GM19240 (cell line): ENCODE results near the gene TEX53.

Experiments used
- DNase-seq: peaks from one replicate; pipeline ENCODE4 v3.0.0; 2011; ENCODE audit warnings: low spot score; ENCODE audit not compliant: insufficient read length

Gene TEX53

GRCh38 chr9:114657705-114658104 lies at the start of gene TEX53:
TSS of gene TEX53 (minus strand) at chr9:114657805. CDS start at chr9:114657774, 31 bp downstream.
- DNase-seq, result no peak

- no peak for DNase-seq
Observed at GRCh38 chr9:114706711-114707110, 49.1 kb upstream of the TEX53 start.

- no peak for DNase-seq
Observed at GRCh38 chr9:114701988-114702387, 44.4 kb upstream of the TEX53 start.

DNA sequence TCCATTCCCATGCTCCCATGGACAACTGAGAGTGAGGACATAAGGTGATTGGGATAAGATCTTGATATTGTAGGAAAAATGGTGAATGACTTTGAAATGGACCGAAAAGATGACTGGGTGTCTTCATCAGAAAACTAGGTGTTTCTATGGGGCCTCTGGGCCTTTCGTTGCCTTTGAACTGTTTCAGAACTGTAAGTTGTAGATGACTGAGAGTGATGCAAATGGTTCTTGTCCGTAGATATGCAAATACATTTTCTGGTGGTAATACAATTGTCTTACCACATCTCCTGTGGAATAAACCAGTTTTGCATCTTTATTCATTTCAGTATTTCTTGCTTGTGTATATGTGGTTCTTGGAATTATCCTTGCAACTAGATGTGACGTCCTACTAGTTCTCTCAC lies 40.3 kb upstream of the TEX53 start:
- DNase-seq, result peak; percentile 30

- peak; percentile 37 for DNase-seq
Observed at GRCh38 chr9:114696814-114697544, 39.4 kb upstream of the TEX53 start.

GRCh38 chr9:114695948-114696347 lies 38.3 kb upstream of the TEX53 start:
- DNase-seq, result no peak

GRCh38 chr9:114694719-114695269 lies 37.2 kb upstream of the TEX53 start:
- DNase-seq, result no peak

DNA sequence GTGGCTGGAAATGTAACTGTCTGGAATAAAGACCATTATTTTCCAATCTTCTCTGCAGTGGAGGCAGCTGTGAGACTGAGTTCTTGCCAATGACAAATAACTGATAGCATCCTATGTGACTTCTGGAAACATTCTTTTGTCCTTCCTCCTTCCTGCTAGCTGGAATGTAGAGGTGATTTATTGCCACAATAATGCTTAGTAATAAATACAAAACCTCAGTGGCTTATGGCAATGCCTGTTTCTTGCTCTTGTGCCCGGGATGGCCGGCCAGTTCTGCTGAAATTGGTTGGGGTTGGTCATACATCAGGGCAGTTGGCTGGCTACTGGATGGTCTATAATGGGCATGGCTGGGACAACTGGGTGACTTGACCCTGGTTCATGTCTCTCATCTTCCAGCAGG lies 36.5 kb upstream of the TEX53 start:
- no peak for DNase-seq

DNA sequence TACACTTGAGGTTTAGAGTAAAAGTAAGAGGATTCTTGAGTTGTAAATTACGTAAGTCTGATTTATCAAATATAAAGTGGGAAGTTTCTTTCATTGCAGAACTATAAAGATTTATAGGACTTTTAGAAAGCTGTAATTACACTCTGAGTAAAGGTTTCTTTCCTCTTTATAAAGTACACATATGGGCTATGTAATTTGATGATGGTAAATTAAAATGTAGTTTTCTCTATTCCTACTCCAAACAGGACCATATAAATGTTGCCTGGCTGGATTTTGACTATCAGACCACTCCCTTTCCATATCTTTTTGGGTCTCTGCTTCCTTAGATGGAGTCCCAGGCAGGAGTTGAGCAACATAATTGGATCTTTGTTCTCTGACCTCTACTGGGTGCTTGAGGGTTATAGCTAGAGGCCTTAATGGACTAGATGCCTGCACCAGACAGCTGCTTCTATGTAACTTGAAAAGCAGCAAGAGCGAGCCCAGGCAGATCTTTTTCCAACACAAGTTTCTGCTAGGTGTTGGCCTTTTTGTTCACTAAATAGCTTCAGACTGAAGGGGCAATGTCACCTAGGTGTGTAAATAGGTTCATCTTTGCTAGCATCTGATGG lies 35.7 kb upstream of the TEX53 start:
- DNase-seq, result no peak

DNA sequence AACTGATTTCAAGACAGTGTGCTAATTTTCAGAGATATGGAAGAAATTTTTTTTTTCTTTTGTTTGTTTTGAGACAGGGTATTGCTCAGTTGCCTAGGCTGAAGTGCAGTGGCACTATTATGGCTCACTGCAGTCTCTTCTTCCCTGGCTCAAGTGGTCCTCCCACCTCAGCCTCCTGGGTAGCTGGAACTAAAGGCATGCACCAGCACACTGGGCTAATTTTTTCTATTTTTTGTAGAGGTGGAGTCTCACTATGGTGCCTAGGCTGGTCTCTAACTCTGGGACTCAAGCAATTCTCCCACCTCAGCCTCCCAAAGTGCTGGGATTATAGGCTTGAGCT lies 34.3 kb upstream of the TEX53 start:
- DNase-seq, result no peak

DNA sequence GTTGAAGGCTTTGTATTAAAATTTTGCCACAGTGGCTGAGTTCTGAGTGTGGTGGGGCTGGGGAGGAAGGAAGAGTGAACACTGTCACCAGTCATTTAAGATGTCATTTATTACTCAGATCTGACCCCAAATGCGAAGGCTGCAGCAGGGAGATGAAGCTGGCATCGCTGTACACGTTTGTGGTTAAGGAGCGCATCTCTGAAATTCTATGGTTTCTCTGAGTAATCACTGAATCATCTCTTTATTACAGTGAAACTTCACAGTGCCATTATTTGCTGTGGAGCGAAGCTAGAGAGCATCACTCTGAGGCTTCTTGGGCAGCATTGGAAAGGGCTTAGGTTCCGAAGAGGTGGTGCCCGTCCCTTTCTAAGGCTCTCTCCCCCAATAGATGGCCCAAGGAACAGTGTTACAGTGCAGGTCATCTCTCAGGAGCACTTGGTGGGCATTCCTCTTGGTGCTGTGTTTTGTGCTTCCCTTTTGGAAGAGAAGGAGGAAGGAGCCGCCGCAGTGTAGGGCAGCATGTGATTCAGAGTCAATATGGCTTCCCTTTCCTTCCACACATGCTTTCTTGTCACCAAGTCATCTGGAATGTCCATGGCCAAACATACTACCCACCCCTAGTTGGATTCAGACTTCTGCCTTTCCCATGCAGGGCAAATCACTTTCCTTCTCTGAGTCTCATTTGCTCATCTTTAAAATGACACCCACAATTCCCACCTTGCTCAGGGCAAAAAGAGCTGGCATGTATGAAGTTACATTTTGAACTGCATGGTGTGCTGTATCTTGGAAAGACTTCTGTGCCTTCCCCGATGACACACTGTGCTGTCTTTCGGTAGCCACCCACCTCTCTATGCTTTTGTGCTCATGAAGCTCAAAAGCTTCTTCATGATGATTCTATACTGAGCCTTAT lies 33.7 kb upstream of the TEX53 start:
- no peak for DNase-seq

GRCh38 chr9:114690308-114690707 lies 32.7 kb upstream of the TEX53 start:
- no peak for DNase-seq

GRCh38 chr9:114689813-114690212 lies 32.2 kb upstream of the TEX53 start:
- no peak for DNase-seq

GRCh38 chr9:114688909-114689610 lies 31.5 kb upstream of the TEX53 start:
- no peak for DNase-seq

GRCh38 chr9:114688379-114688778 lies 30.8 kb upstream of the TEX53 start:
- no peak for DNase-seq

DNA sequence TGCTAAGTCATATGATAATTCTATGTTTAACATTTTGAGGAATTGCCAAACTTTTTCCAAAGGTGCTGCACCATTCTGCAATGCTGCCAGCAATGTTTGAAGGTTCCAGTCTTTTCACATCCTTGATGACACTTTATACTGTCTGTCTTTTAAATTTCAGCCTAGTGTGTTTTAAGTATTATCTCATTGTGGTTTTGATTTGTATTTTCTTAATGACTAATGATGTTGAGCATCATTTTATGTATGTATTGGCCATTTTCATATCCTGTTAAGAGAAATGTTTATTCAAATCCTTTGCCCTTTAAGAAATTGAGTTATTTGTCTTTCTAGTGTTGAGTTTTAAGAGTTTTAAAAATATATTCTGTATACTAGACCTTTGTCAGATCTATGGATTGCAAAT lies 29.4 kb upstream of the TEX53 start:
- DNase-seq, result no peak

DNA sequence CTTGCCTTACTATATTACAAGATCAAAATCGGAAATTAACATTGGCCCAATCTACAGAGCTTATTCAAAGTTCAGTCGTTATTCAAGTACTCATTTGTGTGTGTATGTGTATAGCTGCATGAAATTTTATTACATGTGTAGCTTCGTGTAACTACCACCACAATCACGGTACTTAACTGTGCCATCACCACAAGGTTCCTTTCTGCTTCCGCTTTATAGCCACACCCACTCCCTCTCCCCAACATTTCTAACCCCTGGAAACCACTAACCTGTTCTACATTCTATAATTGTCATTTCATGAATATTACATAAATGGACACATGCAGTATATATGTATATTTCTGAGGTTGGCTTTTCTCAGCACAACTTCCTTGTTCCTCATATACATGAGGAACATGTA lies 28.3 kb upstream of the TEX53 start:
- no peak for DNase-seq

DNA sequence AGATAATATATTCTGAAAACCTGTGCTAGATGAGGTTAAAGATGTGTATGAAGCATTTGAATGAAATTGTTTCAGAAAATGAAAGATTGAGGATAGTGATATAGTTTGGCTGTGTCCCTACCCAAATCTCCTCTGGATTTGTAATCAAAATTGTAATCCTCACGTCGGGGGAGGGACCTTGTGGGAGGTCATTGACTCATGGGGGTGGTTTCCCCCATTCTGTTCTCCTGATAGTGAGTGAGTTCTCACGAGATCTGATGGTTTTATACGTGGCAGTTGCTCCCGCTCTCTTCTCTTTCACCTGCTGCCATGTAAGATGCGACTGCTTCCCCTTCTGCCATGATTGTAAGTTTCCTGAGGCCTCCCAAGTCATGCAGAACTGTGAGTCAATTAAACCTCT lies 26.4 kb upstream of the TEX53 start:
- DNase-seq, result no peak

- DNase-seq, result no peak
Observed at GRCh38 chr9:114682846-114683245, 25.2 kb upstream of the TEX53 start.

- DNase-seq, result peak; percentile 39
Observed at GRCh38 chr9:114681594-114682332, 24.2 kb upstream of the TEX53 start, which contains the start of gene TEX48. TSS of gene TEX48 (minus strand) at chr9:114682192. CDS start at chr9:114671723, 10,469 bp downstream.
